GM19025 (cell line): ENCODE measurements around the gene CDPF1.

Source experiments
- ATAC-seq: cut with Tn5 transposase; IDR thresholded peaks from one replicate; pipeline ENCODE4 v1.9.1; 2021; ENCODE audit warnings: mild to moderate bottlenecking, low read depth, moderate library complexity; ENCODE audit not compliant: unreplicated experiment

Gene CDPF1

DNA sequence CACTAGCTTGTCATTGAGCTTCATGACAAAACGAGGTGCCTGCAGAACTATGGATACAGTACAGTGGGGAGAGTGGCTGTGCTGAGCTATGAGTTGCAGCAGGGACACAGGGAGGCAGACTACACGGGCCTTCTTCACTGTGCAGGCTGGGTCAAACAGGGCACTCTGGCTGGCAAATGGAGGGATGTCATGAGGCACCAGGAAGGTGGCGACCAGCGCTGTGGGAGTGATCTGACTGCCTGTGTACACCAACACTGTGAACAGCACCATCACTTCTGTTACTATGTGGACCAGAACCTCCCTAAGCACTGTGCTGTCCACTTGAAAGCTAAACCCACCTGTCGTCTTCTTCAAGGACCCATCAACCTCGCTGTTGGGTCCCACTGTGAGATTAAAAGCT, 9.9 kb upstream of the CDPF1 start:
- ATAC-seq: no peak

GRCh38 chr22:46259374-46259773, 9.3 kb upstream of the CDPF1 start:
- no peak for ATAC-seq

DNA sequence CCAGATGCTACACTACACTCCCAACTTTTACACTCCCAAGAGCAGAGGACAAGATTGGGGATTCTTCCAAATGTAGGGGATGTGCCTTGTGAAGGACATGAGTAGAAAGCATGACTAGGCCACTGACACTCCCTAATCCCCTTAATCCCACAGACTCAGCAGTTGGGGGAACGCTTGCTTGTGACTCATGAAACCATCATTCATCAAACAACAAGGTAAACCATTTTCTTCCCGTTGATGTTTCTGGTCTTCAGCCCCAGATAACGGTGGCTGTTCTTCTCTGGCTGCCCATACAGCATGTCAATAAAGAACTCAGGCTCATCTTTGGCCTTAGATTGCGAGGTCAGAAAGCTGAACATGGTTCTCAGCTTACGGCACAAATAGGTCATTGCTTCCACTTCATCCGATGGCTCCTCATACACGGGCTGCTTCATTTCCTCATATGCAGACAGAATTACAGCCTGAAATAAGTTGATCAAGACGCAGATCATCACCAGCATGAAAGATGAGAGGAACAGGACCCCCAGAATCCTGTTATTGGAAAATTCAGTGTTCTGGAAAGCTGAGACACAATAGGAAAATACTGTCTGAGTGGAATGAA, 6.4 kb upstream of the CDPF1 start:
- no peak for ATAC-seq

GRCh38 chr22:46251816-46252380, 1.8 kb upstream of the CDPF1 start:
- ATAC-seq: no peak

DNA sequence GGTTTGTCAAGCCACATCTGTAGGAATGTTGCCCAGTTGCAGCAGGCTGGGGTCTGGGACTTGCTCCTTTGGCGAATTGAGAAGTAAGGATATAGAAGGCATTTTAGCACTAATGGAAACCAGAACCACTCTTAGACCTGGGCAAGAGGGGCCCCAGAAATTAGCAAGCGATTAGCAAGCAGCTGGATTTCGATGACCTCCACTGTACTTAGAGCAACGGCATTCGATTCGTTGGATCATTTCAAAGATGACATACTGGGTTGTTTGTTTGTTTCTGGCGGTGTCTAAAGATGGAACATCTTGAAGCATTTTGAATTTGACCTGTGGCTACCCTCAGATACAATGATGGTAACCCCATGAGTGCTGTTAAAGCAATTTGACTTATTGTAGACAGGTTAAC, 1.2 kb upstream of the CDPF1 start:
- no peak for ATAC-seq

DNA sequence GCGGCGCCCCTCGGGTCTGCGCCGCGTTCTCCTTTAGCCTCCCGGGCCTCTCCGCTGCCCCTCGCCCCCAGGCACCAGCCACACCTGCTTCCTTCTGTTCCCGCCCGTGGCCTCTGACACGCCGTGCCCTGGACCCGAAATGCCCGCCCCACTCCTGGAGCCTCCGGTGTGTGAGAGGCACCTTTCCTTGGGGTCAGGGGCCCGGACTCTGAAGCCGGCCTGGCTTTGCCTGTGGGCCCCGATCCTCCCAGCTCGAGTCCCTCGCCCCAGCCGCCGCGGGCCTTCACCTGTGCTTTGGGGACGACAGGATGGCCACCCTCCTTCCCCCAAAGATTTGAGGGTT, 661 bp upstream of the CDPF1 start:
- ATAC-seq: no peak

DNA sequence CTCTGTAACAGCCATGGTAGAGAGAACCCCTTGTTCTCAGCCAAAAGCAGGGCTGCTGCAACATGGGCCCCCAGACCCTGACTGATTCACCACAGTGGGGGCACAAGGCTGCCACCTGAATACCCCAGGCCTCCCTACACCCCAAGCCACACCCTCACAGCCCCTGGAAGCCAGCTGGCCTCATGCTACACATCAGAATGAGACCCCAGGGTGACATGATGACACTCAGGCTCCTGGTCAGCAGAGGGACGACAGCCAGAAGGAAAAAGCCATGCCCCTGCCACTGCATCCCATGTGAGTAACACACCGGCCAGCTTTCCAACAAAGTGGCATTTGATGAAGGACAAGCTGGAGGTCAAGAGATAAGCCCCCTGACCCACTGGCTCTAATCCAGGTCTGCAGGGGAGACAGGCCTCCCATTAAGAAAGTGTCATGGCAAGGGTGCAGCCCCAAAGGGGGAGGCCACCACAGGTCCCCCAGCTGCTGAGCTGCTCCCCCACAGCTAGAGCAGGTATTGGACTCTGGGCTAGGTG, 2.6 kb downstream of the CDPF1 start:
- ATAC-seq: no peak

DNA sequence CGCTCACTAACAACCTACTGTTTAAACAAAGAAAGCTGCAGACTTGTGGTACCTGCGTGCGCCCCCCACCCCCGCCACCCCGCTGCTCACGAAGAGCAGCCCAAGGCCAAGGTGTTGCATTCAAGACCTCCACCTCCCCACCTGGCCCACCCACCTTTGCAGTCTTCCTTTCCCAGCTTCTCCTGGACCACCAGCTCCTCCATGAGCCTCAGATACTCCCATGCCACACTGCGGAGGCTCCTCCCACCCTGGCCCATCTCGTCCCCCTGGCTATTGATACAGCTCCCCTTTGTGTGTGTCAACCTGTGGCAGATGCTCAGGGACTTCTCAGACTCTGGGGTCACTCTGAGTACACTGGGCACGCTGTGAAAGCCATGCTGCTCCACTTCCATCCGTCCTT, 3.9 kb downstream of the CDPF1 start:
- no peak for ATAC-seq

GRCh38 chr22:46245511-46245910, 4.6 kb downstream of the CDPF1 start:
- no peak for ATAC-seq

DNA sequence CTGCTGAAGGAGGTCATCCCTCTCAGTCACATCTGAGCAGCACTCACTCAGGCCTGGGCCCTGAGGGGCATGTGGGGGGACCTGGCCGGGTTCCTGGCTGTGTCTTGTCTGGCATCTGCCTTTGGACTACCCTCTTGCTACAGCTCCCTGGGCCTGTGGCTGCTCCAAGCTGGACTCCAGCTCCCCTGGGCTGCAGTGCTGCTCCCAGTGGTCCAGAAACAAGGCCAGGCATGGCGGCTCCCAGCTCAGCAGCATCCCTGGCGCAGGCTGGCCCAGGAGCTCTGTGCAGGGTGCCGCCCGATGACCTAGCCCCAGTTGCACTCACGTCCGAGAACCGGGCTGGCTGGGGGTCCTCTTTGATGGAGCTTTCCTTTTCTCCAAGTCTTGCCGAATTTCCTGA, 5.3 kb downstream of the CDPF1 start:
- no peak for ATAC-seq

GRCh38 chr22:46242076-46242475, 8.0 kb downstream of the CDPF1 start:
- ATAC-seq: no peak

DNA sequence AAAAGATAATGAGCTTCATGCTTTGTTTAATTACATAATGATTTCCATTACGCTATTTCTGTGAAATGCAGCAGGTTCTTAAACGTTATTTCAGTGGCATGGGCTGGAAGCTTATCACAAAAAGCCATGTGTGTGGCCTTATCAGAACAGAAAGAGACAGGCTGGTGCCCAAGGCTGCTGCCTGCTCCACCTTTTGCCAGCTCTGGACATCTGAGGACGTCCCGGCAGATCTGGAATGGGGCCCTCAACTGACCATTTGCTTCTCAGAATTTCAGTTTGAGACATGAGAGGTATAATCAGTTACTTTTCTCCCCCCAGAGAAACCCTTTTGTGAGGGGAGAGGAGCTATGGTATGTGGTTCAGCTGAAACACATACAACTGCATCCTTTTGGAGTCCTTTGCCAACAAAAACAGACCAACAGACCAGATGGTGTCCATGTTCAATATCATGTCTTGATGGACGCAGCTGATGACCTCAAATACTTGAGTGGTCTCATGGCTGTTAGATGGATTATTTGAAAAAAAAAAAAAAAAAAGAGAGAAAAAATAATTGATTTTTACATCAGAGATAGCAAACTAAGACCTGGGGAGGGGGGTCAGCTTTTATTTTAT, 8.6 kb downstream of the CDPF1 start:
- no peak for ATAC-seq

DNA sequence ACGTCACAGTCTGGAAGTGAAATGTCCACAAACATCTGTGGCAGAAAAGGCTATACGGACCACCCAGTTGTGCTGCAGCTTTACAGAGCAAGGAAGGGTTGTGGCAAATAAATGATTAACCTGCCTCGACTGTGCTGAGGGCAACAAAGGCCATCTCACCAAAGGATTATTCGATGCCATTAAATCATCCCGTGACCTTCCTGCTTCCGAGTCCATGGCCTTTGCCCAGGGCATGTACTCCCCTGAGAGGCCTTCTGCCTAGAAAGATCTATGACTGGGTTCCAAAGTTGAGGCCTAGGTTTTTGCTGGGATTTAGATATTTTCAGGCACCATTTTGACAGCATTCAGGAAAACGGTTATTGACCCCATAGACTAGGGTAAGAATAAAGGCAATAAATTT, 9.2 kb downstream of the CDPF1 start:
- ATAC-seq: no peak

GRCh38 chr22:46240506-46240905, 9.6 kb downstream of the CDPF1 start:
- no peak for ATAC-seq

GRCh38 chr22:46240073-46240472, 10.0 kb downstream of the CDPF1 start:
- no peak for ATAC-seq

DNA sequence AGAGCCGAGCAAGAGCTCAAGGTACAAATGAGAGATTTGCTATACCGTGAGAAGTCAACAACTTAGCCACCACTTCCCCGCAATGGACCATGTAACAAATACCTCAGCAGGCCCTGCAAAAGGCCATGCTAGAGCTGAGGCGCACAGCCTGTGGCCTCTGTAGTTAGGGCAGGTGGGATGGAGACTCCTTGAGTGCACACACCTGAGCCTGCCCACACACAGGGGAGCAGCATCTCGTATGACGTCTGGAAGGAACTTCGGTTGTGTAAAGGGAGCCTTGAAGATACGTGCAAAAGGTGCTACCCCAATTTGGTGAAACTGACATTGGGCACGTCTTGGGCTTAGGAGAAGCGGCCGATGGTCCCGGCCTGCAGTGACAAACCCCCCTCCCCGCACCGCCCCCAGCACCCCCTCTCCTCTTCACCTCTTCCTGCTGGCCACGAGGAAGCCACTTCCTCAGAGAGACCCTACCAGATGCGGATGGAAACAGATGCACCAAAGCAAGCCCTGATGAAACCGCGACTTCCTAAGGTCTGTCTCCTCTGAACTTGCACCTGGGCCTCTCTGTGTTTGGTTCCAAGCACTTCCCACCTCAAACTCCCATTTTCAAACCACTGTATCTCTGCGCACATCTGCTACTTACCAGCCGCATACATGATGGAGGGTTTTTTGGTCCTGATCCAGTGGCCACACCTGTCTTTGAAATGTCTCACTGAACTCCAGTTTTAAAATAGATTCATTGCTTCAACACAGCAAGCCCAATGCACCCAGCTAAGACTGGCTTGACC, 10.6 kb downstream of the CDPF1 start:
- no peak for ATAC-seq

GRCh38 chr22:46238541-46238940, 11.6 kb downstream of the CDPF1 start:
- ATAC-seq: no peak

DNA sequence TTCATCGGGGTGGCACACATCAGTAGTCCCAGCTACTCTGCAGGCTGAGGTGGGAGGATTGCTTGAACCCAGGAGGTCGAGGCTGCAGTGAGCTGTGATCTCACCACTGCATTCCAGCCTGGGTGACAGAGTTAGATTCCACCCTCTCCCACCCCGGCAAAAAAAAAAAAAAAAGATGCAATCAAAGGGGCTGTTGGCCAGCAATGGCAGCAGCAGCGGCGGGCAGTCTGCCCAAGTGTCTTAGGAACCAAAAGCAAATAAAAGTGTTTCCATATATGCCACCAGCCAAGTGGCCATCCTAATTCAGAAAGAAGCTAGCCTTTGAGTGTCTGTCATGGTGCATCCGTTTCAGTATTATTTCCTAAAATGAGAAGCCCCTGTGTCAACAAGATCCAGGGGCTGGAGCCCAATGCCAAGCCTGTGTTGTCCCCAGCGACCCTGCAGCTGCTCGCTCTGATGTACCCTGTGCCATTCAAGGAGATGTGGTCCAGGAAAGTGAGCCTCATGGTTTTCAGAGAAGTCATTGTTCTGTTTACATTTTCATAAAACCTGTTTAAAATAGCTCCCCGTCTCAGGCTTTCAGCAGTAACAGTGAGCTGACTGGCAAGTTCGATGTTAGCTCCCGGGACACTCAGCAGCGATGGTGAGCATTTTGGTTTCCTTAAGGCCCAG, 12.5 kb downstream of the CDPF1 start:
- ATAC-seq: no peak

DNA sequence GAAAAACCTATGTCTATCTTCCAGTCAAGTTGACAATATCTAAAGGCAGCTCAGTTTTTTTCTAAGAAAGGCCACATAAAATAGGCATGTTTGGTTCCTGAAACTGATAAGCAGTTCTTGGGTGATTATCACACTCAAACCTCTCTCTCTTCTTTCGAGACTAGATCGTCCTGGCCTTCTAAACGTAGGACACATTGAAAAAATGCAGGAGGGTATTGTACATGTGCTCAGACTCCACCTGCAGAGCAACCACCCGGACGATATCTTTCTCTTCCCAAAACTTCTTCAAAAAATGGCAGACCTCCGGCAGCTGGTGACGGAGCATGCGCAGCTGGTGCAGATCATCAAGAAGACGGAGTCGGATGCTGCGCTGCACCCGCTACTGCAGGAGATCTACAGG, 15.1 kb downstream of the CDPF1 start:
- no peak for ATAC-seq

- ATAC-seq: no peak
These were observed 16.9 kb downstream of the CDPF1 start for GRCh38 chr22:46233231-46233630.
